T-helper 2 cell treated with Interferon-gamma antibody and Interleukin-4, amounts not matched to agents 100 ng/mL and 5 ng/mL, for 36 hours (primary cell): ENCODE data around the gene NGDN. TPM values are rescaled to one million over a fixed set of nuclear protein-coding genes. Genes with fewer than 3 reads are reported as not detected.

Experiments
- intact Hi-C: fragments of 100-400 bp; cut with micrococcal nuclease; formaldehyde crosslinking; loops from one replicate; pipeline ENCODE4 v1.15.1; 2023
- total RNA-seq: library from RNA; stranded (reverse); gene quantifications from 2 replicates; pipeline ENCODE4 v1.2.3, GENCODE V29; 2022

Gene NGDN
- total RNA-seq, 1 donor from 2014 or later: 46.2 TPM

DNA sequence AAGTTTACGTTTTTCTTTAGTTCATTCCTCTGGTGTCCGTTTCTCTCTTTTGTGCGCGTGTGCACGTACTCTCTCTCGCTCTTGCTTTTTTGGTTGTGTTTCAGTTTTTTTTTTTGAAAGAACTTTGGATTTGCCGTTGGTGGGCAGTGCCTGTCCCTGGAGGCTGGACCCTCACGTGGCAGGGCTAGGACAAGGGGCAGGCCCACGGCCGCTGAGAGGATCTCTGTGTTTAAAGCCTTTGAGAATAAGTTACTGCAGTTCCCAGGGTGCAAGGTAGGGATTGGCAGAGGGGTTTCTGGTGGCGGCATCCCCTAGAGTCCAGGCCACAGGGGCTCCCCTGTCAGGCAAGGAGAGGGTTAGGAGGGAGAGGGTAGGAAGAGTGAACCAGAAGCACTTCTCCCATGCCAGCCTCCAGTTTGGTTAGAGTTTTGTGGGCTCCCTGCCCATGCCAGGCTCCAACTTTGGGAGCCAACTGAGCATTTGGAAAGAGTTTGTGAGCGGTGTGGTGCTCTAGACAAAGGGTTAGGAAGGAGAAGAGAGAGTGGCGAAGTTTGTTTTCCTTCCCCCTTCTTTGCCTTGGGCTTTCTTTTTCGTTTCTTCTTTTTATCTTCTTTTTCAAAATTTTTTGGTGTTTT lies 51.5 kb downstream of the NGDN start:
- intact Hi-C loops: no loop called here

DNA sequence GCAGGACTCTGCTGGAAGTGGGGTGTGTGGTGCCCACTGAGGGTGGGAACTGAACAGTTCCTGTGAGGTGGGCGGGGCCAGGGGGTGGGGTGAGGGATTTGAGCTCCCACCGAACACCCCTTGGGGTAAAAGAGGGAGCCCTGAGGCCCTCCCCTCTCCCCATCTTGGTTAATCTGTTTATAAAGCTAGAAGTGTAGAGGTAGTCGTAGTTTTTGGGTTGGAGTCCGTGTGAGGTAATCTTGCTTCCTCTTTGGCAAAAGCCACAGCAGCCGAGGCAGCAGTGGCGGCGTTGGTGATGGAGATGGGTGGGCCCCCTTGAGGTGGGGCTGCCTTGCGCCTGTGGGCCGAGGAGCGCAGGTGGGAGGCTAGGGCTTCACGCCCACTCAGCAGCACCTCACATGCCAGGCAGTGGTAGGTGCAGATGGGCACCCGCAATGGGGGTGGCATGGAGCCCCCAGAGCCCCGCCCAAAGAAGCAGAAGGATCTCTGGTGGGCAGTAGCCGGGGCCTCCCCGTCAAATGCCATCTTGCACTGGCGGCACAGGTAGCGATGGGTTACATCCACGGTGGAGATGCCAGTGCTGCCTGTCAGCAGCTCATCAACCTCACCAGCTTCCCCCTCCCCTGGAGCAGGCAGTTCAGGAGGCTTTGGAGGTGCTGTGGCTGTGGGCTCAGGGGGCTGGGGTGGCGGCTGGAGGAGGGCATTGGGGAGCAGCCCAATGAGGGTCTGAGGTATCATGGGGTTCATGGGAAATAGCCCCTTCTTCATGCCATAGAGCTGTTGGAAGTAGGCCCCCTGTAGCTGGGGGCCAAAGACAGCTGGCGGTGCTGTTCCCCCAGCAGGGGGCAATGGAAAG lies 52.5 kb downstream of the NGDN start:
- intact Hi-C loops: no loop called here

DNA sequence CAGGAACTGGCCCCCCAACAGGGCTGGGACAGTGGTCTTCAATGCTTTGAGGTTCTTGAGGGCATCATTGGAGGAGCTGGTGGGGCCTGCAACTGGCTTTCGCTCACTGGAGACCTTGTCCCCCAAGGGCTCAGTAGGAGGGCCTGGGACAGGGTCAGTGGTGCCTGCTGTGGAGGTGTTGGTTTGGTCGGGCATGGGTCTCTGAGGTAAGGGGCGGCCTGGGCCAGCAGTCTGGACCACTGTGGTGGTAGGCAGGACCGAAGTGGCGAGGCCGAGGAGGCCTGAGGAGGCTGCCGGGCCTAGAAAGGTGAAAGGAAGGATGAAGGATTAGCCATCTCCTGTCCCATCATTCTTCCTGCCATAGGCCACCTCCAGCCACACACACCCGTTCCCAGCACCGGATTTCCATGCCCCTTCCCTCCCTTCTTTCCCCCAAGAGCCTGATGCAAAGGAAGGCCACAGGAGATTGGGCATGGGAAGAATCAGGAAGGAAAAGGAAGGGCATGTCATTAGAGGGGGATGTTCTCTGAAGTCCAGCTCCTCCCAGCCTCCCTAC lies 53.2 kb downstream of the NGDN start:
- intact Hi-C loops: no loop called here

DNA sequence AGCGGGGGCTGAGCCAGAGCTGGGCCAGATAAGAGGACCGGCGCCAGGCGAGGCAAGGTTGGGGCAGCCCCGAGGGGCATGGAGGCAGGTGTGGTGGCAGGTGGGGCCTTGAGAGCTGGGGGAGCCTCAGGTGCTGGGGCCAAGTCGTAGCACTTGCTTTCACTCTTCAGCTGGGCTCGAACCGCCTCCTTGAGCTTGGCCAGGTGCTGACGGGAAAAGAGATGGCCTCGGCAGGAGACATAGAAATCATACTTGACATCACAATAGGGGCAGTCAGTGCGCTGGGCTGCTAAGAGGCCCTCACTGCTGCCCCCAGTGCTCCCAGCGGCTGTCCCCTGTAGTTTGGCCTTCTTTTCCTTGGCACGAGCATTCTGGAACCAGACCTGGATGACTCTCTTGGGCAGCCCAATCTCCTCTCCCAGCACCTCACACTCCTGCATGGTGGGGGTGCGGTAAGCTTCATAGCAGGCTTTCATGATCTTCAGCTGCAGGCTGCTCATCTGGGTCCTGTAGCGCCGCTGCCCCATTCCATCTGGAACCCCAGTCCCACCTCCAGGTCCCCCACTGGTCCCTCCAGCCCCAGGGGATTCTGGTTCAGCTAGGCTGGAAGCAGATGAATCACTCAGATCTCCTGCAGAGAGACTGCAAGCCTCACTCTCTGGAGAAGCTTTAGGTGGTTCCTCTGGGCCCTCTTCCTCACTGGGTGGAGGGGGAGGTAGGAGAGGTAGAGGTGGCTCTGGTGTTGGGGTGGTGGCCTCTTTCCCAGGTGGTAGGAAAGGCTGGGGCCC lies 53.9 kb downstream of the NGDN start:
- intact Hi-C loops: no loop called here

DNA sequence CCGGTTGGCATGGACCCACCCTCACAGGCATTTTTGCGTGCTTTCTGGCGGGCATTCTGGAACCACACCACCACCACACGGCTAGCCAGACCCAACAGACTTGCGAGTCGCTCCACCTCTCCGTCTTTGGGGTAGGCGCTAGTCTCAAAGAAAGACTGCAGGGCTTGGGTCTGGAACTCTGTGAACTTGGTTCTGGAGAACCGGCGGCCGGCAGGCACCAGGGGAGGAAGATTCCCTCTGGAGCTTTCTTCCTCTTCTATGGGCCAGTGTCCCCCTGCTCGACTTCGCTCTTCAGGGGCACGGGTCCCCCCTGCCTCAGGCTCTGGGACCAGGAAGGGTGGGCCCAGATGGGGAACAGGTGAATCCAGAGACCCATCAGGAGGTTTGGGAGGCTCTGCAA lies 55.5 kb downstream of the NGDN start:
- intact Hi-C loops: no loop called here

DNA sequence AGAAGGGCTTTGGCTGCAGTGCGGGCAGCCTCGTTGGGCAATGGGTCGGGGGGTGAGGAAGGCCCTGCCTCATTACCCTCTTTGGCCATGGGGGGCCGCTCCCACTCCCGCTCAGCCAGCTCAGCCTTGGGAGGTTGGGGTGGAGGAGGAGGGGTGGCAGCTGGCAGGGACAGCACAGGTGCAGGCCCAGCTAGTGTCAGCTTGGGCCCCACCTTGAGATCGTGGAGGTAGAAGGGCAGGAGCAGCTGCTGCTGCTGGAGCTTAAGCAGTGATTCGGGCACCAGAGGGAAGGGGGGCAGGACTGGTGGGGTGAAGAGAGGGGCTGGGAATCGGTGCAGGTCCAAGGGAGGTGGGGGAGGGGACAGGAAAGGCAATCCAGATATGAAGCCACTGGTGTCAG lies 56.1 kb downstream of the NGDN start:
- intact Hi-C loops: no loop called here

Other genes with a start within 250 kb of the NGDN start
- not detected in 2 replicates for gene RNF212B, start 231.8 kb upstream of the NGDN start, total RNA-seq
- 10.3 and 10.9 TPM in 2 replicates for gene HOMEZ, start 183.6 kb upstream of the NGDN start, total RNA-seq
- 26.3 and 26.5 TPM in 2 replicates for gene PPP1R3E, start 166.8 kb upstream of the NGDN start, total RNA-seq
- 6.4 and 8.5 TPM in 2 replicates for gene BCL2L2, start 162.9 kb upstream of the NGDN start, total RNA-seq
- gene PABPN1, start 148.2 kb upstream of the NGDN start, total RNA-seq: 195 and 196 TPM in 2 replicates
- 1.4 and 2.0 TPM in 2 replicates for gene SLC22A17, start 116.8 kb upstream of the NGDN start, total RNA-seq
- gene EFS, start 104.5 kb upstream of the NGDN start, total RNA-seq: not detected in 2 replicates
- not detected in 2 replicates for gene IL25, start 96.9 kb upstream of the NGDN start, total RNA-seq
- gene CMTM5, start 92.7 kb upstream of the NGDN start, total RNA-seq: not detected in 2 replicates
- gene MYH6, start 61.4 kb upstream of the NGDN start, total RNA-seq: 0.05 TPM in 1 of 2 replicates, not detected in the other
- gene MYH7, start 34.0 kb upstream of the NGDN start, total RNA-seq: not detected in 2 replicates
- 0.98 and 1.3 TPM in 2 replicates for gene ZFHX2, start 82.1 kb downstream of the NGDN start, total RNA-seq
- gene THTPA, start 86.6 kb downstream of the NGDN start, total RNA-seq: 10.9 and 19.9 TPM in 2 replicates
- 251 and 253 TPM in 2 replicates for gene AP1G2, start 98.1 kb downstream of the NGDN start, total RNA-seq
- not detected in 2 replicates for gene JPH4, start 109.1 kb downstream of the NGDN start, total RNA-seq
- 2.0 and 2.4 TPM in 2 replicates for gene DHRS2, start 166.7 kb downstream of the NGDN start, total RNA-seq